ENCODE data around the gene TATDN2.

- no peak for TF ChIP-seq POLR2A (IDR thresholded peaks at IDR 0.05; ENCODE audit: low read length)
- no peak for TF ChIP-seq GATA1 (IDR thresholded peaks at IDR 0.05; ENCODE audit: low read depth, low read length)
Observed at GRCh38 chr3:10292505-10293419, 44.5 kb downstream of the TATDN2 start, which contains the start of gene GHRL.
